Colonic mucosa (tissue), 4 donors: ENCODE measurements around the gene PNPLA5. TPM values are rescaled to one million over a fixed set of nuclear protein-coding genes. Genes with fewer than 3 reads are reported as not detected.

Source experiments
- DNase-seq: peaks from one replicate; pipeline ENCODE4 v3.0.0-alpha.2; 2020
- H3K27ac ChIP-seq: fragments of 200-600 bp; one replicate; pipeline ENCODE4 v1.8.0; 2021
- H3K27me3 ChIP-seq: fragments of 200-600 bp; one replicate; pipeline ENCODE4 v1.8.0; 2021
- H3K36me3 ChIP-seq: fragments of 200-600 bp; one replicate; pipeline ENCODE4 v1.8.0; 2021
- H3K4me1 ChIP-seq: fragments of 200-600 bp; one replicate; pipeline ENCODE4 v1.8.0; 2021; ENCODE audit warnings: mild to moderate bottlenecking
- H3K4me3 ChIP-seq: fragments of 200-600 bp; one replicate; pipeline ENCODE4 v1.8.0; 2021
- H3K9ac ChIP-seq, 2 donors: one replicate each; pipeline ENCODE4 v1.7.0; 2013; ENCODE audit warnings: control low read depth in 2 of 2, low read depth in 2 of 2, low read length in 2 of 2
- H3K9me3 ChIP-seq: fragments of 200-600 bp; one replicate; pipeline ENCODE4 v1.8.0; 2021
- CTCF ChIP-seq: fragments of 200-600 bp; IDR thresholded peaks from one replicate; pipeline ENCODE4 v1.8.0; 2022; ENCODE audit warnings: antibody characterized with exemption, mild to moderate bottlenecking
- intact Hi-C: fragments of 100-400 bp; cut with DNase I; formaldehyde crosslinking; loops from one replicate; pipeline ENCODE4 v1.14.1; 2022
- total RNA-seq, 2 donors: library from RNA; stranded (reverse); fragmentation: NEBNext Ultra II Directional in 1 of 2; extraction: Animal tissue kit (Norgen Biotek cat#: 25700) in 1 of 2; gene quantifications; one replicate each; pipeline ENCODE4 v1.2.1, GENCODE V29; 2021
- donor health status: healthy.
- donor health status: DM: no; HTN: no; CAD: no.
- donor health status: DM: no; HTN: no; CAD: no.

The PNPLA5 gene
- total RNA-seq, 2 donors from 2014 or later = not detected

- Histone ChIP-seq H3K4me3 (no peak overlapping the region), H3K27ac (no peak overlapping the region), H3K4me1 (no peaks in the 10 kb centered on the region), H3K9me3 (no peaks in the 10 kb centered on the region), H3K27me3 (no peaks in the 10 kb centered on the region), H3K9ac (no peak overlapping the region), H3K36me3 (no peaks in the 10 kb centered on the region)
- no peak for DNase-seq
- intact Hi-C loops = no loop called here
- no peak for TF ChIP-seq CTCF
These were observed 37.6 kb downstream of the PNPLA5 start for GRCh38 chr22:43854121-43854785.

GRCh38 chr22:43853328-43853931 is 38.4 kb downstream of the PNPLA5 start:
- TF ChIP-seq CTCF = no peak
- Histone ChIP-seq H3K27me3 (no peaks in the 10 kb centered on the region), H3K9me3 (no peaks in the 10 kb centered on the region), H3K4me1 (no peaks in the 10 kb centered on the region), H3K9ac (no peak overlapping the region), H3K36me3 (no peaks in the 10 kb centered on the region), H3K27ac (no peak overlapping the region), H3K4me3 (no peak overlapping the region)
- no peak for DNase-seq
- intact Hi-C loops = no loop called here

GRCh38 chr22:43852573-43853327 is 39.1 kb downstream of the PNPLA5 start:
- Histone ChIP-seq H3K4me1 (no peaks in the 10 kb centered on the region), H3K36me3 (no peaks in the 10 kb centered on the region), H3K27me3 (no peaks in the 10 kb centered on the region), H3K27ac (no peak overlapping the region), H3K9ac (no peak overlapping the region), H3K4me3 (no peak overlapping the region), H3K9me3 (no peaks in the 10 kb centered on the region)
- no peak for DNase-seq
- intact Hi-C loops = no loop called here
- no peak for TF ChIP-seq CTCF

GRCh38 chr22:43851979-43852307 is 39.9 kb downstream of the PNPLA5 start:
- DNase-seq = no peak
- no peak overlapping the region for H3K9ac ChIP-seq

More at GRCh38 chr22:43851979-43852307, 39.9 kb downstream of the PNPLA5 start:
- TF ChIP-seq CTCF = no peak
- Histone ChIP-seq H3K4me1 (no peaks in the 10 kb centered on the region), H3K27me3 (no peaks in the 10 kb centered on the region), H3K36me3 (no peaks in the 10 kb centered on the region), H3K4me3 (no peak overlapping the region), H3K9me3 (no peaks in the 10 kb centered on the region), H3K27ac (no peak overlapping the region)
- intact Hi-C loops = no loop called here
